Osteoblast (primary cell): ENCODE data around the gene APOE. TPM values are rescaled to one million over a fixed set of nuclear protein-coding genes. Genes with fewer than 3 reads are reported as not detected.

Source experiments
- DNase-seq: peaks from one replicate; pipeline ENCODE4 v3.0.0; 2011; ENCODE audit warnings: low spot score, mixed read lengths; ENCODE audit not compliant: insufficient read length; ENCODE audit errors: missing footprints
- H2AFZ ChIP-seq: 2 replicates; pipeline ENCODE4 v1.6.0; 2011; ENCODE audit warnings: mild to moderate bottlenecking, low read length
- H3K27ac ChIP-seq: 2 replicates; pipeline ENCODE4 v1.5.1; 2011; ENCODE audit warnings: mild to moderate bottlenecking, low read depth, low read length, moderate library complexity
- H3K27me3 ChIP-seq: 2 replicates; pipeline ENCODE4 v1.6.0; 2012; ENCODE audit warnings: mild to moderate bottlenecking, control low read depth, inconsistent platforms, low read length, moderate library complexity; ENCODE audit not compliant: insufficient read depth
- H3K36me3 ChIP-seq: 2 replicates; pipeline ENCODE4 v1.5.1; 2011; ENCODE audit warnings: mild to moderate bottlenecking, low read length, control low read depth, moderate library complexity; ENCODE audit not compliant: insufficient read depth
- H3K4me1 ChIP-seq: 2 replicates; pipeline ENCODE4 v1.5.1; 2011; ENCODE audit warnings: mild to moderate bottlenecking, low read length, control low read depth, moderate library complexity; ENCODE audit not compliant: insufficient read depth
- H3K4me2 ChIP-seq: 2 replicates; pipeline ENCODE4 v1.6.0; 2011; ENCODE audit warnings: mild to moderate bottlenecking, low read length; ENCODE audit not compliant: insufficient read depth
- H3K4me3 ChIP-seq: fragments of 200-600 bp; sonication (generic); 3 replicates; pipeline ENCODE4 v1.5.1; 2012; ENCODE audit warnings: mild to moderate bottlenecking, low read length, inconsistent platforms; ENCODE audit not compliant: insufficient read depth
- H3K79me2 ChIP-seq: 2 replicates; pipeline ENCODE4 v1.6.0; 2012; ENCODE audit warnings: mild to moderate bottlenecking, low read length, control low read depth, inconsistent platforms; ENCODE audit not compliant: insufficient read depth
- H3K9me3 ChIP-seq: 2 replicates; pipeline ENCODE4 v1.5.1; 2011; ENCODE audit warnings: low read depth, low read length, control low read depth
- H4K20me1 ChIP-seq: 2 replicates; pipeline ENCODE4 v1.6.0; 2012; ENCODE audit warnings: mild to moderate bottlenecking, low read length, control low read depth; ENCODE audit not compliant: insufficient read depth
- total RNA-seq: library from RNA; depleted of rRNA; stranded (reverse); fragments of >200 nt; gene quantifications from 2 replicates; pipeline ENCODE4 v1.2.3, GENCODE V29; 2012
- TF ChIP-seq, protein P1 (sequence below): IDR thresholded peaks from 2 replicates; pipeline ENCODE4 v1.5.1; 2011; ENCODE audit warnings: mild to moderate bottlenecking, low read depth, low read length, moderate library complexity; ENCODE audit errors: extremely low read depth

Gene APOE
- total RNA-seq, 1 donor = 44.5 TPM

DNA sequence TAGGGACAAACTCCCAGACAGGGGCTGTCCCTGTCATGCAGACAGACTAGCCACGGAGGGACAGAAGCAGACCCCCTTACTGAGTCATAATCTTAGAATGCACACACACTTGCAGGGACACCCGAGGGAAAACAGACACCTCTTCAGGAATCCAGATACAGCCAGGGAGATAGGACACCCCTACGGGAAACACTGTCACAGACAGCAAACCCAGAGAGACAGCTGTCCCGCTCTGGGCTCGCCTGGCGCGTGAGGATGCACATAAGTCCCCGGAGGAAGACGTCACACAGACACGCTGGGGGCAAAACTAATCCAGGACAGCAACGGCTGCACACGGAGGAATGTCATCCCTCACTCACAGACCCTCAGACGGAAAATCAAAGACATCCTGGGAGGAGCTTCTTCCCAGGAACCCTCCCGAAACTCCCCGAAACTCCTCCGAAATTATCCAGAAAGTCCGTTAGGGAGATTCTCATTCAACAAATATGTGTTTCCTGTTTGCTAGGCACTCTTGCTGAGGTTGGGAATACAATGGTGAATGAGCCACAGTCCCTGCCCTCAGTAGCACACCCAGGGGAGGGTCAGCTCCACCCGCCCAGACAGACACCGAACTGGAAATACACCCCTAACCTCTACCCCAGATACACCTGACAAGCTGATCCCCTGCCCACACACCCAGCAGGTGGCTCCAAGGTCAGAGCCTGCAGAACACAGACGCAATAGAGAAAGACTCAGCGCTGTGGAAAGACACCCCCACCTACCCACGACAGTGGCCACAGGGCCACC is 29.7 kb upstream of the APOE start:
- Histone ChIP-seq H3K9me3 (no peaks in the 10 kb centered on the region), H4K20me1 (peaks cover 8% of the 10 kb centered on the region), H3K36me3 (peaks cover 65% of the 10 kb centered on the region), H3K4me2 (no peak overlapping the region), H3K27me3 (no peaks in the 10 kb centered on the region), H3K4me3 (no peak overlapping the region), H2AFZ (no peak overlapping the region), H3K27ac (no peak overlapping the region), H3K79me2 (no peaks in the 10 kb centered on the region), H3K4me1 (peaks cover 8% of the 10 kb centered on the region)
- peak; percentile 80 for DNase-seq
- TF ChIP-seq, protein P1, sequence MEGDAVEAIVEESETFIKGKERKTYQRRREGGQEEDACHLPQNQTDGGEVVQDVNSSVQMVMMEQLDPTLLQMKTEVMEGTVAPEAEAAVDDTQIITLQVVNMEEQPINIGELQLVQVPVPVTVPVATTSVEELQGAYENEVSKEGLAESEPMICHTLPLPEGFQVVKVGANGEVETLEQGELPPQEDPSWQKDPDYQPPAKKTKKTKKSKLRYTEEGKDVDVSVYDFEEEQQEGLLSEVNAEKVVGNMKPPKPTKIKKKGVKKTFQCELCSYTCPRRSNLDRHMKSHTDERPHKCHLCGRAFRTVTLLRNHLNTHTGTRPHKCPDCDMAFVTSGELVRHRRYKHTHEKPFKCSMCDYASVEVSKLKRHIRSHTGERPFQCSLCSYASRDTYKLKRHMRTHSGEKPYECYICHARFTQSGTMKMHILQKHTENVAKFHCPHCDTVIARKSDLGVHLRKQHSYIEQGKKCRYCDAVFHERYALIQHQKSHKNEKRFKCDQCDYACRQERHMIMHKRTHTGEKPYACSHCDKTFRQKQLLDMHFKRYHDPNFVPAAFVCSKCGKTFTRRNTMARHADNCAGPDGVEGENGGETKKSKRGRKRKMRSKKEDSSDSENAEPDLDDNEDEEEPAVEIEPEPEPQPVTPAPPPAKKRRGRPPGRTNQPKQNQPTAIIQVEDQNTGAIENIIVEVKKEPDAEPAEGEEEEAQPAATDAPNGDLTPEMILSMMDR = no peak

DNA sequence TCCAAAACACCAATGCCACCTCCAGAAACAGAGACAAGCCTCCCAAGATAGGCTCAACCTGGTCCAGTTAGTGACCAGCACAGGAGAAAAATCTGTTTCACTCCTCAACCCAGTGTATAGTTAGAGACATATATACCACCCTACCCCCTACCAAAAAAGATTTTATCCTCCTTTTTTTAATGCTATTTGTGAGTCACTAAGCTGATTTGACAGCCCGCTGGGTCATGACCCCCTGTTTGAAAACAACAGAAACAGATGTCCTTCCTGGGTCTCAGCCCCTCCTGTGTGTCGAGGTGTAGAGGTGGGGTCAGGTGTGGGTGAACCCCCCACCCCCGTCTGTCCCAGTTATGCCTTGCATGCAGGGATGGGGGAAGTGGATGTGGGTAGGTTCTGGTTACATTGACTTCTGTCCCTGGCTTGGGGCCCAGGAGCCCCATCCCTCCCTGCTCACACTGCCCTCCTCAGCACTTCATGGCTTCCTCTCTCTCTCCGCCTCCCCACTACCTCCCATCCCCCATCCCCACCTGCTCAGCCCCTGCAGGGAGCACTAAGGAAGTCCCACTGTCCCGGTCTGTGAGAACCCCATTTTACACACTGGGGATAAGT is 28.6 kb upstream of the APOE start:
- Histone ChIP-seq H2AFZ (no peak overlapping the region), H3K4me2 (no peak overlapping the region), H4K20me1 (peaks cover 6% of the 10 kb centered on the region), H3K9me3 (no peaks in the 10 kb centered on the region), H3K4me1 (peaks cover 8% of the 10 kb centered on the region), H3K27me3 (no peaks in the 10 kb centered on the region), H3K79me2 (no peaks in the 10 kb centered on the region), H3K4me3 (no peak overlapping the region), H3K36me3 (peaks cover 55% of the 10 kb centered on the region), H3K27ac (no peak overlapping the region)
- peak; percentile 64 for DNase-seq
- TF ChIP-seq, protein P1 = no peak

DNA sequence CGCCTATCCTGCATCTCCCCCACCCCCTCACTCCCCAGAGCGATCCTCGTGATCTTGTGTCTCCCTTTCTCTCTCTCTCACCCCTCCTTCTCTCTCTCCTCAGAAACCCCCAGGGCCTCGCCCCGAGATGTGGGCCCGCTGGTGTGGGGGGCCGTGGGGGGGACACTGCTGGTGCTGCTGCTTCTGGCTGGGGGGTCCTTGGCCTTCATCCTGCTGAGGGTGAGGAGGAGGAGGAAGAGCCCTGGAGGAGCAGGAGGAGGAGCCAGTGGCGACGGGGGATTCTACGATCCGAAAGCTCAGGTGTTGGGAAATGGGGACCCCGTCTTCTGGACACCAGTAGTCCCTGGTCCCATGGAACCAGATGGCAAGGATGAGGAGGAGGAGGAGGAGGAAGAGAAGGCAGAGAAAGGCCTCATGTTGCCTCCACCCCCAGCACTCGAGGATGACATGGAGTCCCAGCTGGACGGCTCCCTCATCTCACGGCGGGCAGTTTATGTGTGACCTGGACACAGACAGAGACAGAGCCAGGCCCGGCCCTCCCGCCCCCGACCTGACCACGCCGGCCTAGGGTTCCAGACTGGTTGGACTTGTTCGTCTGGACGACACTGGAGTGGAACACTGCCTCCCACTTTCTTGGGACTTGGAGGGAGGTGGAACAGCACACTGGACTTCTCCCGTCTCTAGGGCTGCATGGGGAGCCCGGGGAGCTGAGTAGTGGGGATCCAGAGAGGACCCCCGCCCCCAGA is 27.3 kb upstream of the APOE start:
- H3K4me2 ChIP-seq = no peak overlapping the region
- H3K4me1 ChIP-seq = peaks cover 8% of the 10 kb centered on the region
- H3K4me3 ChIP-seq = no peak overlapping the region
- H3K27me3 ChIP-seq = no peaks in the 10 kb centered on the region
- H2AFZ ChIP-seq = no peak overlapping the region
- TF ChIP-seq, protein P1 = no peak
- peaks cover 45% of the 10 kb centered on the region for H3K36me3 ChIP-seq
- H3K27ac ChIP-seq = no peak overlapping the region
- H3K9me3 ChIP-seq = no peaks in the 10 kb centered on the region
- DNase-seq = peak; percentile 23
- H3K79me2 ChIP-seq = no peaks in the 10 kb centered on the region
- peaks cover 3% of the 10 kb centered on the region for H4K20me1 ChIP-seq
